IMR-90 (cell line): Measurements from ENCODE around the gene NUP153. TPM values are rescaled to one million over a fixed set of nuclear protein-coding genes. Genes with fewer than 3 reads are reported as not detected.

Experiments used
- ATAC-seq: fragments of 200-7000 bp; cut with Tn5 transposase; 2 replicates; pipeline ENCODE4 v1.9.1; 2020; ENCODE audit warnings: low read depth, mild to moderate bottlenecking, moderate library complexity
- BruUV-seq: library from RNA; stranded (reverse); fragments of 400-500 nt; replicated peaks from 2 replicates; lab custom pipeline; 2021; lab: Mats Ljungman, UMichigan
- CTCF ChIA-PET: fragments of 300-600 bp; formaldehyde crosslinking; extraction: SDS; loops from one replicate; lab custom pipeline; 2021; ENCODE audit warnings: antibody characterized with exemption; lab: Yijun Ruan, JAX
- POLR2A ChIA-PET: fragments of 300-600 bp; sonication (Branson Sonifier 250); formaldehyde crosslinking; loops from one replicate; lab custom pipeline; 2022; ENCODE audit warnings: antibody characterized with exemption; ENCODE audit not compliant: unreplicated experiment; lab: Charles Lee
- DNase-seq: peaks from one replicate; pipeline ENCODE4 v3.0.0; 2013
- H2AFZ ChIP-seq: replicated peaks from 2 replicates; pipeline ENCODE3; 2013; ENCODE audit warnings: low read length, mild to moderate bottlenecking; ENCODE audit not compliant: poor library complexity
- H2AK5ac ChIP-seq: 2 replicates; pipeline ENCODE4 v1.6.1; 2013; ENCODE audit warnings: low read depth, low read length, inconsistent platforms
- H2AK9ac ChIP-seq: replicated peaks from 2 replicates; pipeline ENCODE3; 2013; ENCODE audit warnings: mild to moderate bottlenecking, low read depth, low read length, moderate library complexity; ENCODE audit not compliant: poor library complexity
- H2BK120ac ChIP-seq: 2 replicates; pipeline ENCODE4 v1.6.1; 2013; ENCODE audit warnings: low read depth, low read length, inconsistent platforms
- H2BK15ac ChIP-seq: 3 replicates; pipeline ENCODE4 v1.6.1; 2013; ENCODE audit warnings: low read depth, low read length, inconsistent platforms
- H2BK20ac ChIP-seq: 2 replicates; pipeline ENCODE4 v1.6.1; 2013; ENCODE audit warnings: low read depth, mild to moderate bottlenecking, inconsistent platforms, low read length, moderate library complexity
- H2BK5ac ChIP-seq: 2 replicates; pipeline ENCODE4 v1.6.1; 2013; ENCODE audit warnings: mild to moderate bottlenecking, low read depth, low read length, inconsistent platforms; ENCODE audit not compliant: poor library complexity, severe bottlenecking
- H3K14ac ChIP-seq: replicated peaks from 2 replicates; pipeline ENCODE4 v1.6.1; 2013; ENCODE audit warnings: low read depth, low read length, inconsistent platforms
- H3K18ac ChIP-seq: 2 replicates; pipeline ENCODE4 v1.6.1; 2013; ENCODE audit warnings: low read depth, low read length, control low read depth
- H3K23ac ChIP-seq: 2 replicates; pipeline ENCODE4 v1.6.1; 2013; ENCODE audit warnings: low read depth, low read length, inconsistent platforms
- H3K27ac ChIP-seq: 2 replicates; pipeline ENCODE4 v1.5.1; 2013; ENCODE audit warnings: mild to moderate bottlenecking, control low read depth, low read length; ENCODE audit not compliant: insufficient read depth
- H3K27me3 ChIP-seq: 2 replicates; pipeline ENCODE4 v1.6.1; 2013; ENCODE audit warnings: low read length; ENCODE audit not compliant: control insufficient read depth, insufficient read depth
- H3K36me3 ChIP-seq: 2 replicates; pipeline ENCODE4 v1.6.1; 2013; ENCODE audit warnings: low read length, mixed read lengths; ENCODE audit not compliant: control insufficient read depth, insufficient read depth
- H3K4ac ChIP-seq: 2 replicates; pipeline ENCODE4 v1.6.1; 2013; ENCODE audit warnings: low read depth, low read length, inconsistent platforms
- H3K4me1 ChIP-seq: 2 replicates; pipeline ENCODE4 v1.6.1; 2013; ENCODE audit warnings: low read length, mixed read lengths; ENCODE audit not compliant: control insufficient read depth, insufficient read depth
- H3K4me2 ChIP-seq: 2 replicates; pipeline ENCODE4 v1.6.1; 2013; ENCODE audit warnings: low read depth, mild to moderate bottlenecking, control low read depth, low read length, moderate library complexity
- H3K4me3 ChIP-seq: 2 replicates; pipeline ENCODE4 v1.5.1; 2013; ENCODE audit warnings: low read depth, mild to moderate bottlenecking, control low read depth, low read length, moderate library complexity; ENCODE audit not compliant: insufficient read depth
- H3K56ac ChIP-seq: 2 replicates; pipeline ENCODE4 v1.6.1; 2013; ENCODE audit warnings: low read length, inconsistent platforms; ENCODE audit not compliant: insufficient read depth; ENCODE audit errors: extremely low read depth
- H3K79me1 ChIP-seq, 2 experiments: 2 replicates each; pipeline ENCODE4 v1.6.1; 2013; ENCODE audit warnings: low read length in 2 of 2, inconsistent platforms in 1 of 2, low read depth in 1 of 2
- H3K9ac ChIP-seq: 2 replicates; pipeline ENCODE4 v1.6.1; 2013; ENCODE audit warnings: low read depth, low read length, control low read depth
- H3K9me1 ChIP-seq: 2 replicates; pipeline ENCODE4 v1.6.1; 2013; ENCODE audit warnings: low read length, inconsistent platforms; ENCODE audit not compliant: insufficient read depth
- H3K9me3 ChIP-seq: 2 replicates; pipeline ENCODE4 v1.6.1; 2013; ENCODE audit warnings: low read length; ENCODE audit not compliant: control insufficient read depth, insufficient read depth
- H4K20me1 ChIP-seq: 2 replicates; pipeline ENCODE4 v1.6.1; 2013; ENCODE audit warnings: low read length, inconsistent platforms; ENCODE audit not compliant: insufficient read depth
- H4K5ac ChIP-seq: 2 replicates; pipeline ENCODE4 v1.6.1; 2013; ENCODE audit warnings: mild to moderate bottlenecking, low read depth, low read length, control low read depth
- H4K8ac ChIP-seq, 2 experiments: 2 replicates each; pipeline ENCODE4 v1.6.1; 2013; ENCODE audit warnings: low read depth in 2 of 2, low read length in 2 of 2, control low read depth in 1 of 2, inconsistent platforms in 1 of 2
- H4K91ac ChIP-seq: 2 replicates; pipeline ENCODE4 v1.6.1; 2013; ENCODE audit warnings: low read depth, low read length, inconsistent platforms; ENCODE audit not compliant: insufficient read depth
- MAZ ChIP-seq: IDR thresholded peaks from 2 replicates; pipeline ENCODE4 v1.6.1; 2012; ENCODE audit warnings: low read depth, mild to moderate bottlenecking, low read length, improper control_type of control experiment, moderate library complexity, borderline replicate concordance
- NFE2L2 ChIP-seq: fragments of 150-350 bp; IDR thresholded peaks from 2 replicates; pipeline ENCODE4 v1.6.1; 2016; ENCODE audit warnings: low read depth, mild to moderate bottlenecking, low read length
- POLR2A ChIP-seq: IDR thresholded peaks from 2 replicates; pipeline ENCODE4 v1.6.1; 2012; ENCODE audit warnings: mild to moderate bottlenecking, low read depth, low read length
- RFX5 ChIP-seq: IDR thresholded peaks from 2 replicates; pipeline ENCODE4 v1.8.0; 2012; ENCODE audit warnings: low read depth, mild to moderate bottlenecking, low read length, moderate library complexity
- SMC3 ChIP-seq: fragments of 150-350 bp; IDR thresholded peaks from 2 replicates; pipeline ENCODE4 v1.6.1; 2016; ENCODE audit warnings: low read depth, mild to moderate bottlenecking, antibody characterized with exemption, low read length, moderate library complexity
- WGBS, 2 experiments: methylation state at CpG; one replicate each; pipeline versions ENCODE4 v1.1.5 to v1.1.7; 2013; ENCODE audit warnings: missing lambda C conversion rate in 2 of 2; ENCODE audit not compliant: insufficient read length in 1 of 2; ENCODE audit errors: extremely low coverage in 2 of 2; 5-methylcytosine and 5-hydroxymethylcytosine counted together
- dilution Hi-C: fragments of 300-500 bp; cut with HindIII; formaldehyde crosslinking; loops from one replicate; pipeline ENCODE4 v1.14.3; 2018; ENCODE audit warnings: low sequenced_read_pairs; ENCODE audit not compliant: unreplicated experiment
- in situ Hi-C: fragments of 300-500 bp; cut with MboI; formaldehyde crosslinking; loops from 3 replicates; pipeline ENCODE4 v1.14.3; 2019; ENCODE audit warnings: low sequenced_read_pairs, inconsistent platforms, mixed read lengths
- intact Hi-C: fragments of 100-400 bp; cut with micrococcal nuclease; formaldehyde crosslinking; loops from 2 replicates; pipeline ENCODE4 v1.10.0; 2022
- polyA plus RNA-seq, 3 experiments: library from polyadenylated mRNA; depleted of rRNA; stranded (reverse); fragments of >200 nt; gene quantifications; 2 replicates each; pipeline ENCODE4 v1.2.3, GENCODE V29; 2012; ENCODE audit warnings: low replicate concordance in 1 of 3
- total RNA-seq: library from RNA; depleted of rRNA; stranded (reverse); fragments of >200 nt; gene quantifications from 2 replicates; pipeline ENCODE4 v1.2.3, GENCODE V29; 2012
- TF ChIP-seq, protein P1 (sequence below): conservative IDR thresholded peaks from 2 replicates; pipeline ENCODE4 v1.5.1; 2012; ENCODE audit warnings: mild to moderate bottlenecking, low read depth, low read length, improper control_type of control experiment
- TF ChIP-seq, protein P2 (sequence below): fragments of 150-350 bp; IDR thresholded peaks from 2 replicates; pipeline ENCODE4 v1.6.1; 2016; ENCODE audit warnings: low read depth, mild to moderate bottlenecking, low read length, moderate library complexity, borderline replicate concordance

NUP153 gene
- total and polyA plus RNA-seq, 2 of the 4 experiments (the other 2 are of a cell fraction), result 17.2 to 39.4 TPM

- TF ChIP-seq SMC3, result no peak
- TF ChIP-seq RFX5, result no peak
Observed at GRCh38 chr6:17589406-17590096, 117.2 kb downstream of the NUP153 start (continued).

GRCh38 chr6:17588011-17588410, 118.7 kb downstream of the NUP153 start:
- Histone ChIP-seq H3K9me3 (no peaks in the 10 kb centered on the region), H4K8ac (no peak overlapping the region), H4K5ac (no peak overlapping the region), H3K27me3 (no peaks in the 10 kb centered on the region), H2BK5ac (no peak overlapping the region), H2BK120ac (no peak overlapping the region), H3K56ac (no peak overlapping the region), H4K20me1 (no peaks in the 10 kb centered on the region), H3K23ac (no peak overlapping the region), H4K91ac (no peak overlapping the region), H2AK5ac (no peak overlapping the region), H3K4me1 (peaks cover 2% of the 10 kb centered on the region; the same call in 1 of the 2 replicates), H3K4me2 (no peak overlapping the region), H3K9me1 (peaks cover 6% of the 10 kb centered on the region; the same call in 1 of the 2 replicates), H3K14ac (no peak overlapping the region), H2AFZ (no peak overlapping the region), H3K27ac (no peak overlapping the region), H3K79me1 (no peaks in the 10 kb centered on the region), H2BK20ac (no peak overlapping the region), H3K4ac (no peak overlapping the region), H2BK15ac (no peak overlapping the region), H2AK9ac (no peak overlapping the region), H3K4me3 (no peak overlapping the region), H3K9ac (no peak overlapping the region), H3K36me3 (no peaks in the 10 kb centered on the region), H3K18ac (no peak overlapping the region)
- dilution Hi-C loops, result no loop called here
- no TSS peak for BruUV-seq
- WGBS, 2 experiments, result no CpG with 5 or more reads among the region's 6 CpGs
- in situ Hi-C loops, result loop anchor here (10.0 kb wide), 1 partner anchor 303 kb away; the partner anchor contains the start of gene RBM24
- DNase-seq (no peak), ATAC-seq (no peak)
- ChIA-PET POLR2A (interaction anchor here (0.6 kb wide), 1 partner anchor 12 kb away, joined by 7 read pairs; the partner anchor contains the start of gene FAM8A1), CTCF (no interaction called here)
- intact Hi-C loops, result no loop called here
- TF ChIP-seq SMC3 (no peak), NFE2L2 (no peak), POLR2A (no peak), MAZ (no peak)
- TF ChIP-seq, protein P1, sequence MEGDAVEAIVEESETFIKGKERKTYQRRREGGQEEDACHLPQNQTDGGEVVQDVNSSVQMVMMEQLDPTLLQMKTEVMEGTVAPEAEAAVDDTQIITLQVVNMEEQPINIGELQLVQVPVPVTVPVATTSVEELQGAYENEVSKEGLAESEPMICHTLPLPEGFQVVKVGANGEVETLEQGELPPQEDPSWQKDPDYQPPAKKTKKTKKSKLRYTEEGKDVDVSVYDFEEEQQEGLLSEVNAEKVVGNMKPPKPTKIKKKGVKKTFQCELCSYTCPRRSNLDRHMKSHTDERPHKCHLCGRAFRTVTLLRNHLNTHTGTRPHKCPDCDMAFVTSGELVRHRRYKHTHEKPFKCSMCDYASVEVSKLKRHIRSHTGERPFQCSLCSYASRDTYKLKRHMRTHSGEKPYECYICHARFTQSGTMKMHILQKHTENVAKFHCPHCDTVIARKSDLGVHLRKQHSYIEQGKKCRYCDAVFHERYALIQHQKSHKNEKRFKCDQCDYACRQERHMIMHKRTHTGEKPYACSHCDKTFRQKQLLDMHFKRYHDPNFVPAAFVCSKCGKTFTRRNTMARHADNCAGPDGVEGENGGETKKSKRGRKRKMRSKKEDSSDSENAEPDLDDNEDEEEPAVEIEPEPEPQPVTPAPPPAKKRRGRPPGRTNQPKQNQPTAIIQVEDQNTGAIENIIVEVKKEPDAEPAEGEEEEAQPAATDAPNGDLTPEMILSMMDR, result no peak
- TF ChIP-seq, protein P2, sequence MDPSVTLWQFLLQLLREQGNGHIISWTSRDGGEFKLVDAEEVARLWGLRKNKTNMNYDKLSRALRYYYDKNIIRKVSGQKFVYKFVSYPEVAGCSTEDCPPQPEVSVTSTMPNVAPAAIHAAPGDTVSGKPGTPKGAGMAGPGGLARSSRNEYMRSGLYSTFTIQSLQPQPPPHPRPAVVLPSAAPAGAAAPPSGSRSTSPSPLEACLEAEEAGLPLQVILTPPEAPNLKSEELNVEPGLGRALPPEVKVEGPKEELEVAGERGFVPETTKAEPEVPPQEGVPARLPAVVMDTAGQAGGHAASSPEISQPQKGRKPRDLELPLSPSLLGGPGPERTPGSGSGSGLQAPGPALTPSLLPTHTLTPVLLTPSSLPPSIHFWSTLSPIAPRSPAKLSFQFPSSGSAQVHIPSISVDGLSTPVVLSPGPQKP, result no peak
